Esophagus squamous epithelium (tissue), 4 donors: Measurements from ENCODE around the gene AMY1B.
"Not testable (repeated sequence)": the region's sequence is repeated elsewhere in the genome, so short reads cannot be mapped to it uniquely, and the experiment has no call there.

ENCODE experiments used
- CTCF ChIP-seq, 6 experiments: fragments of 450-650 bp in 4 of 6; fragments of 200-600 bp in 2 of 6; sonication (generic) in 2 of 6; IDR thresholded peaks; one replicate each; pipeline ENCODE4 v1.5.1; 2016 to 2019; ENCODE audit warnings: antibody characterized with exemption in 6 of 6, mild to moderate bottlenecking in 4 of 6, moderate library complexity in 4 of 6
- POLR2A ChIP-seq, 4 donors: fragments of 450-650 bp; IDR thresholded peaks; one replicate each; pipeline ENCODE4 v1.6.1; 2017; ENCODE audit warnings: antibody characterized with exemption in 4 of 4, mild to moderate bottlenecking in 4 of 4, moderate library complexity in 3 of 4

GRCh38 chr1:103745040-103745439 is 49.0 kb upstream of the AMY1B start:
- not testable (repeated sequence) for TF ChIP-seq POLR2A, CTCF (IDR thresholded peaks at IDR 0.05)
